Parathyroid adenoma (tissue), 2 donors: ENCODE results near the gene WDR38.

Experiments used
- H2AFZ ChIP-seq: fragments of 300-600 bp; sonication (generic); one replicate; pipeline ENCODE4 v1.7.0; 2017; ENCODE audit warnings: antibody characterized with exemption, mild to moderate bottlenecking
- H3K27ac ChIP-seq: fragments of 300-600 bp; sonication (generic); one replicate; pipeline ENCODE4 v1.7.0; 2017
- H3K27me3 ChIP-seq: fragments of 300-600 bp; sonication (generic); one replicate; pipeline ENCODE4 v1.7.0; 2017; ENCODE audit warnings: low read length; ENCODE audit not compliant: control insufficient read depth, insufficient read depth
- H3K36me3 ChIP-seq: fragments of 300-600 bp; sonication (generic); one replicate; pipeline ENCODE4 v1.7.0; 2017; ENCODE audit warnings: low read length; ENCODE audit not compliant: control insufficient read depth, insufficient read depth
- H3K4me1 ChIP-seq: fragments of 300-600 bp; sonication (generic); one replicate; pipeline ENCODE4 v1.7.0; 2017; ENCODE audit warnings: control low read depth
- H3K4me2 ChIP-seq: fragments of 300-600 bp; sonication (generic); one replicate; pipeline ENCODE4 v1.7.0; 2017; ENCODE audit warnings: low read length
- H3K4me3 ChIP-seq: fragments of 300-600 bp; sonication (generic); one replicate; pipeline ENCODE4 v1.7.0; 2017; ENCODE audit warnings: low read depth, low read length
- H3K79me2 ChIP-seq: fragments of 300-600 bp; sonication (generic); one replicate; pipeline ENCODE4 v1.7.0; 2017; ENCODE audit warnings: control low read depth
- H3K9ac ChIP-seq: fragments of 300-600 bp; sonication (generic); one replicate; pipeline ENCODE4 v1.7.0; 2017; ENCODE audit warnings: mild to moderate bottlenecking
- H3K9me3 ChIP-seq: fragments of 300-600 bp; sonication (generic); one replicate; pipeline ENCODE4 v1.7.0; 2017; ENCODE audit warnings: low read length; ENCODE audit not compliant: control insufficient read depth
- CTCF ChIP-seq: fragments of 300-600 bp; sonication (generic); IDR thresholded peaks from one replicate; pipeline ENCODE4 v1.7.0; 2017; ENCODE audit warnings: antibody characterized with exemption, mild to moderate bottlenecking
- donor health status: primary hyperparathyroidism.

The WDR38 gene

GRCh38 chr9:124886866-124887492 is 33.7 kb downstream of the WDR38 start:
- no peaks in the 10 kb centered on the region for H3K9me3 ChIP-seq
- no peaks in the 10 kb centered on the region for H3K27me3 ChIP-seq
- no peaks in the 10 kb centered on the region for H3K79me2 ChIP-seq
- H3K4me3 ChIP-seq = no peak overlapping the region
- TF ChIP-seq CTCF = no peak
- no peak overlapping the region for H3K9ac ChIP-seq
- H2AFZ ChIP-seq = no peak overlapping the region
- H3K27ac ChIP-seq = no peak overlapping the region
- H3K4me1 ChIP-seq = no peaks in the 10 kb centered on the region
- H3K4me2 ChIP-seq = no peak overlapping the region
- H3K36me3 ChIP-seq = no peaks in the 10 kb centered on the region

- H3K79me2 ChIP-seq = no peaks in the 10 kb centered on the region
Observed at GRCh38 chr9:124887832-124888231, 34.6 kb downstream of the WDR38 start.

GRCh38 chr9:124889006-124889405 is 35.7 kb downstream of the WDR38 start:
- no peak overlapping the region for H3K4me3 ChIP-seq
- H3K36me3 ChIP-seq = no peaks in the 10 kb centered on the region
- no peak for TF ChIP-seq CTCF
- H2AFZ ChIP-seq = no peak overlapping the region
- no peaks in the 10 kb centered on the region for H3K4me1 ChIP-seq
- H3K79me2 ChIP-seq = no peaks in the 10 kb centered on the region
- H3K9me3 ChIP-seq = no peaks in the 10 kb centered on the region
- no peak overlapping the region for H3K4me2 ChIP-seq
- H3K27ac ChIP-seq = no peak overlapping the region
- H3K27me3 ChIP-seq = no peaks in the 10 kb centered on the region
- no peak overlapping the region for H3K9ac ChIP-seq

More at GRCh38 chr9:124887832-124888231, 34.6 kb downstream of the WDR38 start:
- no peaks in the 10 kb centered on the region for H3K9me3 ChIP-seq
- no peak overlapping the region for H2AFZ ChIP-seq
- no peak overlapping the region for H3K4me2 ChIP-seq
- H3K4me1 ChIP-seq = no peaks in the 10 kb centered on the region
- H3K9ac ChIP-seq = no peak overlapping the region
- no peak for TF ChIP-seq CTCF
- no peak overlapping the region for H3K27ac ChIP-seq
- H3K36me3 ChIP-seq = no peaks in the 10 kb centered on the region
- no peaks in the 10 kb centered on the region for H3K27me3 ChIP-seq
- H3K4me3 ChIP-seq = no peak overlapping the region

GRCh38 chr9:124890179-124890578 is 36.9 kb downstream of the WDR38 start:
- Histone ChIP-seq H3K4me3 (no peak overlapping the region), H3K4me2 (no peak overlapping the region), H3K4me1 (no peaks in the 10 kb centered on the region), H2AFZ (no peak overlapping the region), H3K9ac (no peak overlapping the region), H3K27me3 (no peaks in the 10 kb centered on the region), H3K27ac (no peak overlapping the region), H3K9me3 (no peaks in the 10 kb centered on the region), H3K36me3 (no peaks in the 10 kb centered on the region), H3K79me2 (no peaks in the 10 kb centered on the region)
- TF ChIP-seq CTCF = no peak

GRCh38 chr9:124894035-124894740 is 40.9 kb downstream of the WDR38 start:
- Histone ChIP-seq H3K79me2 (no peaks in the 10 kb centered on the region), H3K36me3 (no peaks in the 10 kb centered on the region), H3K27me3 (no peaks in the 10 kb centered on the region), H3K9ac (no peak overlapping the region), H3K4me2 (no peak overlapping the region), H3K4me1 (no peaks in the 10 kb centered on the region), H2AFZ (no peak overlapping the region), H3K27ac (no peak overlapping the region), H3K4me3 (no peak overlapping the region), H3K9me3 (no peaks in the 10 kb centered on the region)
- no peak for TF ChIP-seq CTCF
